ENCODE measurements around the gene NANS. TPM values are rescaled to one million over a fixed set of nuclear protein-coding genes. Genes with fewer than 3 reads are reported as not detected.
"Not testable (repeated sequence)": the region's sequence is repeated elsewhere in the genome, so short reads cannot be mapped to it uniquely, and the experiment has no call there.

Gene NANS
- total RNA-seq, 1 donor from 2014 or later = 13.0 TPM

- Histone ChIP-seq H3K9ac (no peak overlapping the region), H3K27me3 (peaks cover 33% of the 10 kb centered on the region), H3K27ac (no peak overlapping the region), H2AFZ (replicated peaks) (no peak overlapping the region), H4K20me1 (ENCODE audit: low read depth) (no peaks in the 10 kb centered on the region), H3K36me3 (no peaks in the 10 kb centered on the region), H3F3A (ENCODE audit: low read depth) (peaks cover 21% of the 10 kb centered on the region), H3K4me3 (no peak overlapping the region), H3K9me3 (ENCODE audit: low read depth) (no peaks in the 10 kb centered on the region), H3K4me1 (no peaks in the 10 kb centered on the region), H3K4me2 (no peak overlapping the region), H3K79me2 (ENCODE audit: low read depth) (no peaks in the 10 kb centered on the region)
- Mint-ChIP-seq H3K9me3 (no peaks in the 10 kb centered on the region), H3K4me1 (peaks cover 6% of the 10 kb centered on the region), H3K27ac (no peak overlapping the region), H3K4me3 (no peak overlapping the region), H3K36me3 (no peaks in the 10 kb centered on the region), H3K27me3 (ENCODE audit: insufficient read depth, low read depth) (peaks cover 28% of the 10 kb centered on the region)
- no peak for DNase-seq (ENCODE audit: low spot score)
- TF ChIP-seq CTCF (IDR thresholded peaks at IDR 0.05) (no peak), EZH2phosphoT487 (IDR thresholded peaks at IDR 0.05) (no peak), EZH2 (IDR thresholded peaks at IDR 0.05) (no peak)
Observed at GRCh38 chr9:98121058-98121457, 64.5 kb downstream of the NANS start.

GRCh38 chr9:98124091-98124490 is 67.6 kb downstream of the NANS start:
- H3K79me2 ChIP-seq (ENCODE audit: low read depth); H3K4me3 Mint-ChIP-seq; H3K9me3 Mint-ChIP-seq; H3K4me1 ChIP-seq; H3K4me3 ChIP-seq; DNase-seq (ENCODE audit: low spot score); H3K36me3 ChIP-seq; H3K9me3 ChIP-seq (ENCODE audit: low read depth); H3K9ac ChIP-seq; H4K20me1 ChIP-seq (ENCODE audit: low read depth); H2AFZ ChIP-seq (replicated peaks); H3K4me2 ChIP-seq; H3K4me1 Mint-ChIP-seq; H3K27ac Mint-ChIP-seq; H3K27ac ChIP-seq; H3F3A ChIP-seq (ENCODE audit: low read depth); H3K36me3 Mint-ChIP-seq: not testable (repeated sequence)
- peaks cover 18% of the 10 kb centered on the region for H3K27me3 ChIP-seq
- H3K27me3 Mint-ChIP-seq (ENCODE audit: insufficient read depth, low read depth) = peaks cover 21% of the 10 kb centered on the region

- Histone ChIP-seq H3F3A (ENCODE audit: low read depth) (peaks cover 4% of the 10 kb centered on the region), H3K4me2 (no peak overlapping the region), H4K20me1 (ENCODE audit: low read depth) (no peaks in the 10 kb centered on the region), H3K4me3 (no peak overlapping the region), H3K4me1 (no peaks in the 10 kb centered on the region), H3K27ac (no peak overlapping the region), H3K27me3 (peaks cover 10% of the 10 kb centered on the region), H3K79me2 (ENCODE audit: low read depth) (no peaks in the 10 kb centered on the region), H3K36me3 (no peaks in the 10 kb centered on the region), H3K9me3 (ENCODE audit: low read depth) (no peaks in the 10 kb centered on the region), H3K9ac (no peak overlapping the region), H2AFZ (replicated peaks) (no peak overlapping the region)
- no peak for DNase-seq (ENCODE audit: low spot score)
- H3K4me1 Mint-ChIP-seq = no peaks in the 10 kb centered on the region
- no peak for TF ChIP-seq CTCF (IDR thresholded peaks at IDR 0.05)
- no peak for TF ChIP-seq EZH2phosphoT487 (IDR thresholded peaks at IDR 0.05)
- TF ChIP-seq EZH2 (IDR thresholded peaks at IDR 0.05) = no peak
- no peaks in the 10 kb centered on the region for H3K36me3 Mint-ChIP-seq
- H3K27me3 Mint-ChIP-seq (ENCODE audit: insufficient read depth, low read depth) = peaks cover 17% of the 10 kb centered on the region
- H3K4me3 Mint-ChIP-seq = no peak overlapping the region
- H3K9me3 Mint-ChIP-seq = no peaks in the 10 kb centered on the region
- H3K27ac Mint-ChIP-seq = no peak overlapping the region
Observed at GRCh38 chr9:98124637-98125426, 68.3 kb downstream of the NANS start.

GRCh38 chr9:98127226-98127625 is 70.7 kb downstream of the NANS start:
- H3K27ac Mint-ChIP-seq = peak overlapping the region; percentile 33
- H3K36me3 Mint-ChIP-seq = no peaks in the 10 kb centered on the region
- H3K4me3 Mint-ChIP-seq = no peak overlapping the region
- Histone ChIP-seq H3K36me3 (no peaks in the 10 kb centered on the region), H3K9me3 (ENCODE audit: low read depth) (no peaks in the 10 kb centered on the region), H3K4me3 (no peak overlapping the region), H3F3A (ENCODE audit: low read depth) (no peaks in the 10 kb centered on the region), H3K4me1 (no peaks in the 10 kb centered on the region), H2AFZ (replicated peaks) (no peak overlapping the region), H3K27me3 (no peaks in the 10 kb centered on the region), H3K27ac (no peak overlapping the region), H3K79me2 (ENCODE audit: low read depth) (no peaks in the 10 kb centered on the region), H3K9ac (no peak overlapping the region), H3K4me2 (no peak overlapping the region), H4K20me1 (ENCODE audit: low read depth) (no peaks in the 10 kb centered on the region)
- H3K4me1 Mint-ChIP-seq = peaks cover 3% of the 10 kb centered on the region
- DNase-seq (ENCODE audit: low spot score) = no peak
- TF ChIP-seq CTCF (IDR thresholded peaks at IDR 0.05) = no peak
- no peak for TF ChIP-seq EZH2phosphoT487 (IDR thresholded peaks at IDR 0.05)
- TF ChIP-seq EZH2 (IDR thresholded peaks at IDR 0.05) = no peak
- H3K27me3 Mint-ChIP-seq (ENCODE audit: insufficient read depth, low read depth) = peaks cover 13% of the 10 kb centered on the region
- no peaks in the 10 kb centered on the region for H3K9me3 Mint-ChIP-seq

Measured in neural progenitor cell (in vitro differentiated cells).